A549 (cell line): ENCODE results near the gene NNAT.

ENCODE experiments used
- CHD4 ChIP-seq: fragments of 200-600 bp; sonication (generic); IDR thresholded peaks from 2 replicates; pipeline ENCODE4 v1.6.1; 2016; ENCODE audit warnings: antibody characterized with exemption, mild to moderate bottlenecking, borderline replicate concordance
- ESRRA ChIP-seq: fragments of 150-350 bp; IDR thresholded peaks from 2 replicates; pipeline ENCODE4 v1.6.1; 2014; ENCODE audit warnings: mild to moderate bottlenecking, low read length, borderline replicate concordance
- JUN ChIP-seq, 2 experiments: fragments of >200 bp; sonication (Bioruptor Twin); formaldehyde crosslinking; IDR thresholded peaks; 2 replicates in 1 of 2; 3 replicates in 1 of 2; pipeline ENCODE4 v1.6.1; 2016 to 2017
- JUNB ChIP-seq: fragments of >200 bp; sonication (Bioruptor Twin); formaldehyde crosslinking; IDR thresholded peaks from 2 replicates; pipeline ENCODE4 v1.6.1; 2016
- POLR2A ChIP-seq: IDR thresholded peaks from 2 replicates; pipeline ENCODE4 v1.6.1; 2012; ENCODE audit warnings: mild to moderate bottlenecking, low read length
- RAD21 ChIP-seq, 2 experiments: fragments of >200 bp in 1 of 2; sonication (Bioruptor Twin) in 1 of 2; formaldehyde crosslinking in 1 of 2; IDR thresholded peaks in 1 of 2; conservative IDR thresholded peaks in 1 of 2; 2 replicates in 1 of 2; 3 replicates in 1 of 2; pipeline ENCODE4 v1.6.1; 2012 to 2018; ENCODE audit warnings: inconsistent platforms in 1 of 2
- RFX5 ChIP-seq: fragments of 450-650 bp; IDR thresholded peaks from 2 replicates; pipeline ENCODE4 v1.7.1; 2014; ENCODE audit warnings: antibody characterized with exemption, mild to moderate bottlenecking, moderate library complexity
- SREBF2 ChIP-seq: fragments of 450-650 bp; IDR thresholded peaks from 2 replicates; pipeline ENCODE4 v1.6.1; 2014; ENCODE audit warnings: mild to moderate bottlenecking, moderate library complexity
- TF ChIP-seq, protein P1 (sequence below): IDR thresholded peaks from 2 replicates; pipeline ENCODE4 v1.6.1; 2012
- TF ChIP-seq, protein P2 (sequence below): fragments of 200-600 bp; sonication (generic); IDR thresholded peaks from 2 replicates; pipeline ENCODE4 v1.6.1; 2016; ENCODE audit warnings: antibody characterized with exemption, mild to moderate bottlenecking, moderate library complexity
- TF ChIP-seq, protein P3 (sequence below): fragments of >200 bp; sonication (Bioruptor Twin); formaldehyde crosslinking; IDR thresholded peaks from 3 replicates; pipeline ENCODE4 v1.5.1; 2016
- TF ChIP-seq, protein P4 (sequence below): IDR thresholded peaks from 2 replicates; pipeline ENCODE4 v1.6.1; 2012; ENCODE audit warnings: low read depth, borderline replicate concordance
- TF ChIP-seq, protein P5 (sequence below): fragments of 450-650 bp; IDR thresholded peaks from 2 replicates; pipeline ENCODE4 v1.6.1; 2014; ENCODE audit warnings: antibody characterized with exemption

DNA sequence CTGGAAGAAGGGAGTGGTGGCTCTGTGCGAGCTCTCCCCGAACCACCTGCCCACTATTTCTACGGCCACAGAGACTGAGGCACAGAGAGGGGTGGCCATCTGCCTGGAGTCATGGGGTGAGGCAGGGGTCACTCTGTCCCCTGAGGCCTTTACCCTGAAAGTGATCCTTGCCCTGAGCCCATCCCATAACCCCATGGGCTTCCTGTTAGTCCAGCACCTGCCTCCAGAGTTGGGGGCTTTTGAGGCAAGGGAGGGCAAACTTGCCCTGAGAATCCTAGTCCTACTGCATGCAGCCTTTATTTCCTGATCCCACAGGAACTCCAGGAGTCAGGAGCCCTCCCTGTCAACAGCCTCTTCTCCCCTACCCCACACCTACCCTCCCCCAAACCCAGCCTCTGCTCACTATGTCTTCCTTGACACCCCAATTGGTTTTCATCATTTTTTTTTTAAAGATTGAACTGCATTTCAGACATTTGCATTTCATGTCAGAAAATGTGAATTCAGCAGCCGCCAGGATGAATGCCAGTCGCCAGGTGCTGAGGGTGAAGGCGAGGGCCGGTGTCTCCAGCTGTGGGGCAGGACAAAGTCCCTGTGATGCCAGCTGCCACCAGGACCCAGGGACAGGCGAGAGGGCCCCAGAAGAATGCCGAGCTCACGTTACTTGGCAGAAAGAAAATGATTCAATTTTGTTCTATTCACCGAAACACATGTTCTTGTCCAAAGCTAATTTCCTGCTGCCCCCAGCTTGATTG, 47.6 kb upstream of the NNAT start:
- TF ChIP-seq, protein P1, sequence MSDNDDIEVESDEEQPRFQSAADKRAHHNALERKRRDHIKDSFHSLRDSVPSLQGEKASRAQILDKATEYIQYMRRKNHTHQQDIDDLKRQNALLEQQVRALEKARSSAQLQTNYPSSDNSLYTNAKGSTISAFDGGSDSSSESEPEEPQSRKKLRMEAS, result no peak
- TF ChIP-seq CHD4, result no peak
- TF ChIP-seq, protein P2, sequence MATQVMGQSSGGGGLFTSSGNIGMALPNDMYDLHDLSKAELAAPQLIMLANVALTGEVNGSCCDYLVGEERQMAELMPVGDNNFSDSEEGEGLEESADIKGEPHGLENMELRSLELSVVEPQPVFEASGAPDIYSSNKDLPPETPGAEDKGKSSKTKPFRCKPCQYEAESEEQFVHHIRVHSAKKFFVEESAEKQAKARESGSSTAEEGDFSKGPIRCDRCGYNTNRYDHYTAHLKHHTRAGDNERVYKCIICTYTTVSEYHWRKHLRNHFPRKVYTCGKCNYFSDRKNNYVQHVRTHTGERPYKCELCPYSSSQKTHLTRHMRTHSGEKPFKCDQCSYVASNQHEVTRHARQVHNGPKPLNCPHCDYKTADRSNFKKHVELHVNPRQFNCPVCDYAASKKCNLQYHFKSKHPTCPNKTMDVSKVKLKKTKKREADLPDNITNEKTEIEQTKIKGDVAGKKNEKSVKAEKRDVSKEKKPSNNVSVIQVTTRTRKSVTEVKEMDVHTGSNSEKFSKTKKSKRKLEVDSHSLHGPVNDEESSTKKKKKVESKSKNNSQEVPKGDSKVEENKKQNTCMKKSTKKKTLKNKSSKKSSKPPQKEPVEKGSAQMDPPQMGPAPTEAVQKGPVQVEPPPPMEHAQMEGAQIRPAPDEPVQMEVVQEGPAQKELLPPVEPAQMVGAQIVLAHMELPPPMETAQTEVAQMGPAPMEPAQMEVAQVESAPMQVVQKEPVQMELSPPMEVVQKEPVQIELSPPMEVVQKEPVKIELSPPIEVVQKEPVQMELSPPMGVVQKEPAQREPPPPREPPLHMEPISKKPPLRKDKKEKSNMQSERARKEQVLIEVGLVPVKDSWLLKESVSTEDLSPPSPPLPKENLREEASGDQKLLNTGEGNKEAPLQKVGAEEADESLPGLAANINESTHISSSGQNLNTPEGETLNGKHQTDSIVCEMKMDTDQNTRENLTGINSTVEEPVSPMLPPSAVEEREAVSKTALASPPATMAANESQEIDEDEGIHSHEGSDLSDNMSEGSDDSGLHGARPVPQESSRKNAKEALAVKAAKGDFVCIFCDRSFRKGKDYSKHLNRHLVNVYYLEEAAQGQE, result no peak
- TF ChIP-seq, protein P3, sequence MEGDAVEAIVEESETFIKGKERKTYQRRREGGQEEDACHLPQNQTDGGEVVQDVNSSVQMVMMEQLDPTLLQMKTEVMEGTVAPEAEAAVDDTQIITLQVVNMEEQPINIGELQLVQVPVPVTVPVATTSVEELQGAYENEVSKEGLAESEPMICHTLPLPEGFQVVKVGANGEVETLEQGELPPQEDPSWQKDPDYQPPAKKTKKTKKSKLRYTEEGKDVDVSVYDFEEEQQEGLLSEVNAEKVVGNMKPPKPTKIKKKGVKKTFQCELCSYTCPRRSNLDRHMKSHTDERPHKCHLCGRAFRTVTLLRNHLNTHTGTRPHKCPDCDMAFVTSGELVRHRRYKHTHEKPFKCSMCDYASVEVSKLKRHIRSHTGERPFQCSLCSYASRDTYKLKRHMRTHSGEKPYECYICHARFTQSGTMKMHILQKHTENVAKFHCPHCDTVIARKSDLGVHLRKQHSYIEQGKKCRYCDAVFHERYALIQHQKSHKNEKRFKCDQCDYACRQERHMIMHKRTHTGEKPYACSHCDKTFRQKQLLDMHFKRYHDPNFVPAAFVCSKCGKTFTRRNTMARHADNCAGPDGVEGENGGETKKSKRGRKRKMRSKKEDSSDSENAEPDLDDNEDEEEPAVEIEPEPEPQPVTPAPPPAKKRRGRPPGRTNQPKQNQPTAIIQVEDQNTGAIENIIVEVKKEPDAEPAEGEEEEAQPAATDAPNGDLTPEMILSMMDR, result no peak
- no peak for TF ChIP-seq JUNB
- TF ChIP-seq, protein P4, sequence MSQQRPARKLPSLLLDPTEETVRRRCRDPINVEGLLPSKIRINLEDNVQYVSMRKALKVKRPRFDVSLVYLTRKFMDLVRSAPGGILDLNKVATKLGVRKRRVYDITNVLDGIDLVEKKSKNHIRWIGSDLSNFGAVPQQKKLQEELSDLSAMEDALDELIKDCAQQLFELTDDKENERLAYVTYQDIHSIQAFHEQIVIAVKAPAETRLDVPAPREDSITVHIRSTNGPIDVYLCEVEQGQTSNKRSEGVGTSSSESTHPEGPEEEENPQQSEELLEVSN, result no peak
- no peak for TF ChIP-seq JUN (IDR thresholded peaks at IDR 0.05)
- TF ChIP-seq, protein P5, sequence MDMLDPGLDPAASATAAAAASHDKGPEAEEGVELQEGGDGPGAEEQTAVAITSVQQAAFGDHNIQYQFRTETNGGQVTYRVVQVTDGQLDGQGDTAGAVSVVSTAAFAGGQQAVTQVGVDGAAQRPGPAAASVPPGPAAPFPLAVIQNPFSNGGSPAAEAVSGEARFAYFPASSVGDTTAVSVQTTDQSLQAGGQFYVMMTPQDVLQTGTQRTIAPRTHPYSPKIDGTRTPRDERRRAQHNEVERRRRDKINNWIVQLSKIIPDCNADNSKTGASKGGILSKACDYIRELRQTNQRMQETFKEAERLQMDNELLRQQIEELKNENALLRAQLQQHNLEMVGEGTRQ, result no peak
- no peak for TF ChIP-seq POLR2A
- TF ChIP-seq SREBF2, result no peak
- no peak for TF ChIP-seq RAD21 (conservative IDR thresholded peaks at IDR 0.05 in 1 of 2, IDR thresholded peaks at IDR 0.05 in 1 of 2)
- TF ChIP-seq RFX5, result no peak
- TF ChIP-seq ESRRA, result no peak
